ENCODE results near the gene CDH7.

Gene CDH7, protein sequence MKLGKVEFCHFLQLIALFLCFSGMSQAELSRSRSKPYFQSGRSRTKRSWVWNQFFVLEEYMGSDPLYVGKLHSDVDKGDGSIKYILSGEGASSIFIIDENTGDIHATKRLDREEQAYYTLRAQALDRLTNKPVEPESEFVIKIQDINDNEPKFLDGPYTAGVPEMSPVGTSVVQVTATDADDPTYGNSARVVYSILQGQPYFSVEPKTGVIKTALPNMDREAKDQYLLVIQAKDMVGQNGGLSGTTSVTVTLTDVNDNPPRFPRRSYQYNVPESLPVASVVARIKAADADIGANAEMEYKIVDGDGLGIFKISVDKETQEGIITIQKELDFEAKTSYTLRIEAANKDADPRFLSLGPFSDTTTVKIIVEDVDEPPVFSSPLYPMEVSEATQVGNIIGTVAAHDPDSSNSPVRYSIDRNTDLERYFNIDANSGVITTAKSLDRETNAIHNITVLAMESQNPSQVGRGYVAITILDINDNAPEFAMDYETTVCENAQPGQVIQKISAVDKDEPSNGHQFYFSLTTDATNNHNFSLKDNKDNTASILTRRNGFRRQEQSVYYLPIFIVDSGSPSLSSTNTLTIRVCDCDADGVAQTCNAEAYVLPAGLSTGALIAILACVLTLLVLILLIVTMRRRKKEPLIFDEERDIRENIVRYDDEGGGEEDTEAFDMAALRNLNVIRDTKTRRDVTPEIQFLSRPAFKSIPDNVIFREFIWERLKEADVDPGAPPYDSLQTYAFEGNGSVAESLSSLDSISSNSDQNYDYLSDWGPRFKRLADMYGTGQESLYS

DNA sequence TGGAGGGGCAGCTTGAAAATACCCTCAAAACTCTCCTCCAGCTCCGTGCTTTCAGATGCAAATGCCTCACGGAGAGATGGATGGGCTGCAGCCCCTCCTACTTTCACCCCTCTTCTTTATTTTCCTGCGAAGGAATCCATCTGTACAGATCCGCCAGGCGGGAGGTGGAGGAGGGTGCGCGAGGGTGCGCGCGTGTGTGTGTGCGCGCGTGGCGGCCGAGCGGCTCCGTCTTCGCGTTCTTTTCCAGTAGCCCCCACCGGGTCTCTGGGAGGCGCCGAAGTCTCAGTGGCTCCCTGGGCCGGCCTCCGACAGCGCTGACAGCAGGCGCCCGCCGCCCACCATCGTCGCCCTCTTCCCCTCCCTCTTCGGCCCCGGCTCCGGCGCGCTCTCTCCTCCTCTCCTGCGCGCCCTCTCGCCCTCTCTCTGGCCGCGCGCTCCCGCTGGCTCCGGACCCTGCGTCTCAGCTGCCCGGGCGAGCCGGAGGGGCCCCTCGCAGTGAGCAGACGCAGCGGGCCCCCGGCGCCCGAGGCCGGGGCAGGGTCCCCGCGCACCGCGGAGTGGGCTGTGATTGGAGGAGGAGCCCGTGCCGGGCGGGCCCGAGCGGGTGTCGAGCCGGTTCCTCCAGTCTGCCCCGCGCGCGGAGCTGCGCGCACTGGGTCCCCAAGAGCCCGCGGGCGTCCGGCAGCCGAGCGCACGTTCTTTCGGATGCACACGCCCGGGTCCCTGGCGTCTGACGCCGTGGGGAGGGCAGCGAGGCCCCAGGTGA is at the start of gene CDH7:
TSS of gene CDH7 (plus strand) at position 624 of the 766 bp plus-strand sequence. CDS start 11,831 bp downstream, outside the sequence.
- no peak for DNase-seq (ENCODE audit: low read depth in 2 of 2)

DNA sequence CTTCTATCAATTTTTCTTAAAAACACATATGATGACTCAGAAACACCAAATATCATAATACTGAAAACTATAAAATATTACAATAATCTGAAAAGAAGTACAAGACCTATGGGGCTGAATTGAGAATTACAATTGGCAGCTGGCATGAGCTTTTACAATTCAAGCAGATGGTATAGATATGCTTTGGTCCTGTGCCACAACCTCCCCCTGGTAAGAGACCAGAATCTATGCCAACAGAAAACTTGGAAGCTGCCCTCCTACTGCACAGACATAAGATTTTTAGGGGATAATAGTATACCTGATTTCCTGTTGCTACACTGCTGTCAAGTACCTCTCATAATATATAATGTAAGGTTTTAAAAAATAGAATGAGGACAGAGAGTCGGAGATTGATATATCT is 46.8 kb upstream of the CDH7 start:
- no peak for DNase-seq (ENCODE audit: low read depth in 2 of 2)

DNA sequence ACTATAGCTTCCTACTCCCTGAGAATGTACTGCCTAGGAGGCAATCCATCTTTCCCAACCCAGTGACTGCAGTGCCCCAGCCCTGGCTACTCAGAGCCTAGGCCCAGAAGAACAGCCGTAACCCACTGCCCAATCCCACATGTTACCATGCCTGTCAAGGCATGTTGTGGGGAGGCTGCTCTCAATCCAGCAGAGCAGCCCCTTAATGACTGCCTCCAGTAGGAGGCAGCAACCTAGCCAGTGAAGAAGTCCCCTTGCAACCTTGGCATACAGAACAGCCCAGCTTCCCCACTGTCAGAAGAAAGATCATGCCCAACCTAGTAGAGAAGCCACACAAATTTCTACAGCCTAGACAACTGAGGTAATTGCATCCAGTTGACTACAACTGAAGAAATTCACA is 44.2 kb upstream of the CDH7 start:
- no peak for DNase-seq (ENCODE audit: low read depth in 2 of 2)

DNA sequence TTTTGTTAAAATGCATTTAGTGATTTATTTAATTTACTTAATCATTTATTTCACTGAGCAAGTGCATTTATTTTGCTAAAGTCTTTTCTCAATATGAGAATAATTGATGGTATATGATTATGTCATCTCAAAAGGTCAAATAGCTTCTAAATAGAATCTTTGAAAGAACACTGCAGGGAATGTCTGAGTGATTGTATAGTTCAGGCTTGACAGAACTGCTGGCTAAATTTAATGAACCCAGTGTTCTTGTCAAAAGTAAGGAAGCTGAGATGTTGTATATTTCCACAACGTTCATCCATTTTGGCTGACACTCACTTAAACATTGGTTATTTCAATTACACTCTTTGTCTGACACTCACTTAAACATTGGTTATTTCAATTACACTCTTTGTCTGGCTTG is 39.3 kb upstream of the CDH7 start:
- DNase-seq (ENCODE audit: low read depth in 2 of 2), result no peak

DNA sequence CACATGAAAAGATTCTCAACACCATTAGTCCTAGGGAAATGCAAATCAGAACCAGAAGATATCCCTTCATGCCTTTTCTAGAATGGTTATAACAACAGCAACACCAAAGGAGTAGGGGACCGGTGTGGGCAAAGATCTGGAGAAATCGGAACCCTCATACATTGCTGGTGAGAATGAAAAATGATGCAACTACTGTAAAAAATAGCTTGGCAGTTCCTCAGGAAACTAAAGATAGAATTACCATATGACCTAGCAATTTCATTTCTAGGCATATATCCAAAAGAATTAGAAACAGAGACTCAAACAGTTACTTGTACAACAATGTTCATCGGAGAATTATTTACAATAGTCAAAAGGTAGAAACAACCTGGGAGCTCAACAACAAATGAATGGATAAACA is 29.2 kb upstream of the CDH7 start:
- no peak for DNase-seq (ENCODE audit: low read depth in 2 of 2)

DNA sequence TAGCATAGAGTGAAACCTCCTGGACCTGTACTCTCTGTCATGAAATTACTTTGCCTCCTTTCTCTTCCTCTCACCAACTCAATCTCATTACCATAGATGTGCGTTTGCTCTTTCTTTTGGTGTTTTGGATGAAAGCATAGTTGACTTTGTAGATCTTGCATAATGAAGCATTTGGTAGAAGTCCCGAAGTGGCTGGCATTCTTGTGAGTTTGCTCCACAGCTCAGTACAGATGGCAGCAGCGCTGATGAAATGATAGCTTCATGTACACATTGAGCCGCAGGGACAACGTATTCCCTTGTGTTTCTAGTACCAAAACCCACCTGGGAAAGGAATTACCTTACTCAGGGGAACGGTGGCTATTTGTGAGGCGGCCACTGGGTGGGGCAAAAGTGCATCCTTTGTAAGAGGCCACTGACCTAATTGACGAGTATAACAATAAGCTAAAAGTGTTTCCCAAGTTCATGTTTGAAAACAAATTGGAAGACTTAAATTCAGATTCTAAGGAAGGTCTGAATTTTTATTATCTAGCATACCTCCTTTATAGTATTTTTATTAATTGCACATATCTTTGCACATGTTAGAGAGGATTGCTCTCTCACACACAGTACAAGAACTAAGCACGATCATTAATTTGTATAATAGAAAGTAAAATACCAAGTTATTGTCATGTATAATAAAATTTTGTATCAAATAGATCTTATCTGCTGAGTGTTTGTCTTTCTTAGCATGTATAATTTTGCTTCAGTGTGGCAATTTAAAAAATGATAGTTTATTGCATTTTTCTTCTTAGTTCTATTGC is 25.4 kb upstream of the CDH7 start:
- DNase-seq (ENCODE audit: low read depth in 2 of 2), result no peak

DNA sequence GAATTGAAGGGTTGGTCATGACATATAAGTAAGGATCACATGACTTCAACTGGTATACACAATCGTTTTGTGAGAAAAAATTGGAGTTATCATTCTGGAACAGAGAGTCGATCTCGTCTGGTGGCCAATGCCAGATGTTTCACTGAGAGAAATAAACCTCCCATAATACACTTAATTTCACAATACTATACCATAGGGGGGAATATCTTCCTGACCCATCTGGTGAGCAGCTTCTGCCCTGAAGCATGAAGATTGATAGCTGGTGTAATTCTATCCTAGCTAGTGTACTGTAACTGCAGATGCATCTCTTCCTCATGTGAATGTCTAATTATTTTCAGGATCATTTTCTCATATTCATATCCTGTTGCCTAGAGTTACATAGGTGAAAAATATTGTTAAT is 15.7 kb upstream of the CDH7 start:
- no peak for DNase-seq (ENCODE audit: low read depth in 2 of 2)

DNA sequence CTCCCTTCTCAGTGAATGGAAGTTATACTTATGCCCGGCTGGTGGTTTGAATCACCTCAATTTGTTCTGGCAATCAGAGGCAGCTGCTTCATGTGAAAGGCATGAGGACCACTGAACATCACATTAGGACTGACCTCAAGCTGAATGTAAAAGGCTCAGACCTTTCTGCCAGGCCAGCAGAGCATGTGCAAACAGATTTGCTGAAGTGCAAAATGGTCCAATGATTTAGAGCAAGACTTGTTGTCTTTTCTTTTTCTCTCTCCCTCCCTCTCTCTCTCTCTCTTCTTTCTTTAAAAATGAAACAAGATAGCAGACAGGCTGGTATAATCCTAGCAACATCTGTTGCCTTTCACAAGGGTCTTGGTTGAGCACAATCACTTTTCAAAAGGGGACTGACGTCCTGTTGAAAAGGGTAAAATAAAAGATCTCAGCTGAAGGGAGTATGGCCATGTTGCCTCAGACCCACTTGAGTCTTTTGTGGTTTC is 13.3 kb upstream of the CDH7 start:
- no peak for DNase-seq (ENCODE audit: low read depth in 2 of 2)

DNA sequence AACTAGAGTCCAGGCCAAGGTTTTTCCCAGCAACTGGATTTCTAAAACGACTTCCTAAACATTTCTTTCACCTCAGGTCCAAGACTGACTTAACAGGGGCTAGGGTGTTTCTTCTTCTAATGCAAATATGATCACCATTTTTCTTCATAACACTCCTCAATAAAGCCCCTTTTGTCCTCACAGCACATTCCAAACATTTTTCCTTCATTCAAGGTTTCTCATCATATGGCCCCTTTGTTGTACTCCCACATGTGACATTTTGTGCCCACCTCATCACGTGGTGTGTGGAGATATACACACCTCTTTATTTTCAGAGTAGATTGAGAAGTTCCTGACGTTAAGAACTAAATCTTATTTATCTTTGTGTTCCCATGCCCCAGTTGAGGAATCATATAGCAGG is 3.9 kb upstream of the CDH7 start:
- no peak for DNase-seq (ENCODE audit: low read depth in 2 of 2)

DNA sequence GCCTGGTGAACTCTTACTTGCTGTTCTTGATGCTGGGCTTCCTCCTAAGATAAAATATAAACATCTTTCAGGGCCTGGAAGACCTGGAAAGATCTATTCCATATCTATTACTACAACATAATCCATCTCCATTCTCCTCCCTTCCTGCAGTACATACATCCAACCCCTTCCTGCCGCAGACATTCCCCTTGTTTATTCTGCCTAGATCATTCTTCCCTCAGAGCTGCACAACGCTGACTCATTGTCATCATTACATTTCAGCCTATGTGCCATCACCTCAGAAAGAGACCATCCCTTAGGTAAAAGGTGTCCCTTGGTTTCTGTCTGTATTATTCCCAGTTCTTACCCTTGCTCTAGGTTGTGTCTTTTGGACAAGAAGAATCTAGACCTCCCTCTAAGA is 2.5 kb upstream of the CDH7 start:
- DNase-seq (ENCODE audit: low read depth in 2 of 2), result no peak

DNA sequence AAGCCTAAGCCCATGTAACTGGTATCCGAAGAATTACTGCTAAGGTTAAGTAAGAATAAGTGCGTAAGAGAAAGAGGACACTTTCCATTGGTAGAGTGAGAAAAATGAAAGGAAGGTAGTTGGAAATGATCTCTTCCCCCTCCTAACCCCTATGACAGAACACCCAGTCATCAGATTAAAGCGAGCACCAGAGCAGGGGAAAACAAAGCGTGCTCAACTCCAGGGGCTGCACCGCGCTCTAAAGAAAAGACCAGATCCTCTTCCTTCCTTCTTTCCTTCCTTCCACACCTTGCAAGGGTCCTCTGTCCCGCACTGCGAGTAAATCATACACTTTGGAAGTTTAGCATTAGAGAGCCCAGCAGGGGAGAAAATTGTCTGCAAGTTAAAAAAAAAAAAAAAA is 971 bp upstream of the CDH7 start:
- no peak for DNase-seq (ENCODE audit: low read depth in 2 of 2)

DNA sequence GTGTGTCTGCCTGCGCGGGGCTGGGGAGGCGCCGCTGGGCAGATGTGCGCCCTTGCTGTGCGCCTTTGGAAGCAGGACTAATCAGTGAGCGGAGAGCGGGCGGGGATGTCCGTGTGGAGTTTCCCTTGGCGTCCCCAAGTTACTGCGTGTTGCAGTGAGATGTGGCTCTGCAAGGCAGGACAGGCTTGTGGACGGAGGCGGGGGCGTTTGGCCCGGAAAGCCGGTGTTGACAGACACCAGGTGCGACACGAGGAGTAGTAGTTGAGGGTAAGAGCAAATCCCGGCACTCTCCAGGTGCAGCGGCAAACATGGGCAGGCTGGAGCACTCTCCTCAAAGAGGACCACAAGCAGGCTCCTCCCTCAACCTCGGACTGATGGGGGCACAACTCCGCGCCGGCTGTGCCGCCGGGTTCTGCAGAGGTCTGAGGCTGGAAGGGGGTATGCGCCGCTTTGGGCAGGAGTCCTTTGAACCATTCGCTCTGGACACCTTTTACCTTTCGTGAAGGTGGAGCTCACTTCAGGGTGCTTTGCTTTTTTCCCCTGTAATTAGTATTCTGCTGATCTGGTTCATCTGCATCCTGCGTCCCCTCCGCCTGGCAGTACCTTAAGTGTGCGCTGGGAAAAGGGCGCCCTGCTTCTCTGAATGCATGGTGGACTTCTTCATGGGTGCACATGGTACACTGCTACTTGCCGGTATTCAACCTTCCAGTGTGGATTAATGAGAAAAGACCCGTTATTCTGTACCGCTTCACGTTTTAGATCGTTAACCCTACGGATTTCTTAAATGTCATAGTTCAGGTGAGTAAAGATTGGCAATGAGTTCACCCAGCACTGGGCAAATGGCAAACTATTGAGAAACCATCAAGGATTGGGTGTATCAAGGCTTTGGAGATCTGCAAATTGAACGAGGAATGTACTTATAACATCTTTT is 608 bp downstream of the CDH7 start:
- DNase-seq (ENCODE audit: low read depth in 2 of 2), result no peak

DNA sequence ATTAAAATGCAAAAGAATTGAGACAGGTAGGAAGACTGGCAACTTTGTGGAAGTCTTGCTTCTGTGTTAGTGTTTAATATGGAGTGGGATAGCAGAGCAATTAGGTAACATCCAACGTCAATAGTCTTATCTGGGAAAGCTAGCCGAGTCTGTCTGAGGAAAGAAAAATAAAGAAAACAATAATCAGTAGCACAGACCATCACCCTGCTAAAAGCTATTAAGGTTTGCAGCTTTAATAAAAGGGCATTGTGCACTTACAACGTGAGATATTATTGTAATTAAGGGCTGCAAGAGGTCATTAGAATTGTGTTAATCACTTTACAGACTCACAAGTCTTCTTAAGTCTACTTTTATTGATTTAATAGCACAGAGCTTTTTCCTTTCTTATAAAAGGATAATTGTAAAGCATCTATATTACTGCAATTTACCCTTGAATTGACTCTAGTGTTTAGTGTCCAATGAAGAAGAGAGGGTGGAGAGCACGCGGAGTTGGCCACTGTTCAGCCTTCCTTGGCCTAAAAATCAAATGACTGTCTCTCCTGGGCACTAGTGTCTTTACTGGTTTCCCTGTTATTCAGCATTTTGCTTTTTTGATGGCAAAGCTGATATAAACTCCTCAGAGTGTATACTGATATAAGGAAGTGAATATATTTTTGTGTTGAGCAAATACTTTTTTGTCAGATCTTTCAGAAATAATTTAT is 2.0 kb downstream of the CDH7 start:
- DNase-seq (ENCODE audit: low read depth in 2 of 2), result no peak

DNA sequence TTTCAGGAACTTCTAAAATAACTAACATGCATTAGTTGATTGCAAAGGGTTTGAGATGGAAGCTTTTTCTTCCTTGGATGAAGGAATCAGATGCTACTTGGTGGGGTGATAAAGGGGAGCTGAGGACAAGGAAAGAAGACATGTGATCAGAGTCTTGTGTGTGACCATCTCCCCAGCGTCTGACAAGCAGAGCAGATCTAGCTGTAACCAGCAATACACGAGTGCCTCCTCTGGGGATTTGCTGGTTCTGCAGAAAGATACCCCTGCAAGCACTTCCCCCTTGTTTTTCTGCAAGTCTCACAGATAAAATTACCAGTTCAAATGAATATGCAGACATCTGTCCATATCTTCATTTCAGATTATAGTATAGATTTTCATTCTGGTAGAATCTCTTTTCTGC is 2.7 kb downstream of the CDH7 start:
- no peak for DNase-seq (ENCODE audit: low read depth in 2 of 2)

DNA sequence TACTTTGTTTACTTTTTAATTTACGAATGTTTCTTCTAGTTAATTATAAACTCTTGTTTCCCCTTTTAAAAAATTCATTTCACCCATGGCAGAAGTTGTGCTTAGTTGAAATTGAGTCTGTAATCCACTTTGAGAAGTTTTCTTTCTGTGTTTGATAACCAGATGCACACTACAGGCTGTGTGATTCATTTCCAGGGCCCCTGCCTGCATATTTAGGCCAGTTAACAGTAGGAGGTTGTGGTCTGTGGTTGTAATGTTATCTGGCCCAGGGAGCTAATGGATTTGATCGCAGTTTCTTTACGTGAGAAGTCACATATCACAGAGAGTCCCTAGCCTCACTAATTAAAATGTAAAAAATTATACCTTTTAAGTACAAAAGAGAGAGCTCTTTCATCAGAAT is 3.3 kb downstream of the CDH7 start:
- DNase-seq (ENCODE audit: low read depth in 2 of 2), result no peak

DNA sequence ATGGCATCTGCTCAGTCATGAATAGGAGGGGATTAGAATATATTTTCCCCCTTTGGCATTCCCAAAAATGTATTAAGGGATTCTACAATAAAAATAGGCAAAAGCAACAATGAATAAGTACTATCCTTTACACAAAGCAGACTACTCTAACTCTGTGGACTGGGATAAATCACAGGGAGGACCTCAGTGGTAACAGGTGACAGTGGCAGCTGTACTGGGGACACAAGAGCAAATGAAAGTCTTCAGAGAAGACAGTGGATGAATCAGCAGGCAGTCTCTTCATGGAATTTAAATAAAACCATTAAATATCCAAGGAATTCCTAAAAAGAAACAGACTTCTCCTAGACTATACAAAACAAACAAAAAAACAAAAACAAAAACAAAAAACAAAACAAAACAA is 4.8 kb downstream of the CDH7 start:
- no peak for DNase-seq (ENCODE audit: low read depth in 2 of 2)

DNA sequence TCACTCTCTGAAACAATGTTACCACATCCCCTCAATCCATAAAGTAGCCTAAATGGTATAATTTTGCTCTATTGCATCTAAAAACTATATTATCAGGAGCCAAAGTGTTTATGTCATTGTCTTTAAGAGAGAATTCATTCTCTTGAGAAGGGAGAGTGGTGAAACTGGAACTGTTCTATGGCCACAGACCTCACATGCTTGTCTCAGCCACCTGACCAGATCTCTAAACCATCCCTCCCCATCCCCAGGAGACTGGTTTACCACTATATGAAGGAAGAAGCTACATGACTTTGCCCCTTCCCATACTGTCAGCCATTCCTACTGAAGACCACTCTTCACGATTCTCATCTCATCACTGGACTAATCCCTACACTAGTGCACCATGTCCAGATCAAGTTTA is 9.6 kb downstream of the CDH7 start:
- no peak for DNase-seq (ENCODE audit: low read depth in 2 of 2)

DNA sequence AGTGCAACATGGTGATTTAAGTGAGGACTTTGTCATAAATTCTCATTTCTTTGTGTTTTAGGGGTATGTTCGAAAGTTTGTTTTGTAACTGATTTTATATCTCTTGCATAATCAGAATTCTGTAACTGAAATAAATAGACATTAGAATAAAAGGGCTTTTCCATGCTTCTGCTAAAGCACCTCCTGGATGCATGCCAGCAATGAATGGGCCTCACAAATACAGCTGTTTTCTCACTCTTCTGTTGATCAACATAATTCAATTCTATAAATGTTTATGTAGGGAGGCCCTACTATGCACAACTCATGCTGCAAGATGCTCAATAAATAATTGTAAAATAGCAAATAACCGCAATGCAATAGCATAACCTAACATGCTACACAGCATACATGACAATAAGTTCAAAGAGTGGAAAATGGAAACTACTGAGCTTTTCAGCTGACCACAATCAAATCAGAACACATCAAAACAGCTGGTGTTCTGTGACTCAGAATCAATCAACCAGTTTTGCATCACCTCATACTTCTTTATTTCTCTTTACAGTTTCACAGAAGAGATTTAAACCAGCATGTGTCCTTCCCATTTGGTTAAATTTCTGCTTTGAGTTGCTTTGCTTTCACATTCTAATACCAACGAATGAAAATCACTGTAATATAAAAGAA is 11.0 kb downstream of the CDH7 start:
- no peak for DNase-seq (ENCODE audit: low read depth in 2 of 2)

DNA sequence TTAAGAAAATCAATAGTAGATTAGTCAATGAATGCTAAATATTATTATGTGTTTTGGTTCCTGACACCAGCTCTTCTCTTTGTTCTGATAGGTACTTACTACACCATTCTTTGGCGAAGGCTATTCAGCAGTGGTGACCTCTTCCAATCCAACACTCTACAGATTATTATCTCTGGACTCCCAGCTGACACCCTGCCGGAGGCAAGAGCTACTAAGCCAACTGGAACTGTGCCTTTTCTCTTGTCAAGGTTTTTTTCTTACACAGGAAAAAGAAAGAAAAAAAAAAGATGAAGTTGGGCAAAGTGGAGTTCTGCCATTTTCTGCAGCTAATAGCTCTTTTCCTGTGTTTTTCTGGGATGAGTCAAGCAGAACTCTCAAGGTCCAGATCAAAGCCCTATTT is 11.7 kb downstream of the CDH7 start:
- no peak for DNase-seq (ENCODE audit: low read depth in 2 of 2)
